ENCODE results near the gene SLC1A4.
"Not testable (repeated sequence)": the region's sequence is repeated elsewhere in the genome, so short reads cannot be mapped to it uniquely, and the experiment has no call there.

SLC1A4 gene

DNA sequence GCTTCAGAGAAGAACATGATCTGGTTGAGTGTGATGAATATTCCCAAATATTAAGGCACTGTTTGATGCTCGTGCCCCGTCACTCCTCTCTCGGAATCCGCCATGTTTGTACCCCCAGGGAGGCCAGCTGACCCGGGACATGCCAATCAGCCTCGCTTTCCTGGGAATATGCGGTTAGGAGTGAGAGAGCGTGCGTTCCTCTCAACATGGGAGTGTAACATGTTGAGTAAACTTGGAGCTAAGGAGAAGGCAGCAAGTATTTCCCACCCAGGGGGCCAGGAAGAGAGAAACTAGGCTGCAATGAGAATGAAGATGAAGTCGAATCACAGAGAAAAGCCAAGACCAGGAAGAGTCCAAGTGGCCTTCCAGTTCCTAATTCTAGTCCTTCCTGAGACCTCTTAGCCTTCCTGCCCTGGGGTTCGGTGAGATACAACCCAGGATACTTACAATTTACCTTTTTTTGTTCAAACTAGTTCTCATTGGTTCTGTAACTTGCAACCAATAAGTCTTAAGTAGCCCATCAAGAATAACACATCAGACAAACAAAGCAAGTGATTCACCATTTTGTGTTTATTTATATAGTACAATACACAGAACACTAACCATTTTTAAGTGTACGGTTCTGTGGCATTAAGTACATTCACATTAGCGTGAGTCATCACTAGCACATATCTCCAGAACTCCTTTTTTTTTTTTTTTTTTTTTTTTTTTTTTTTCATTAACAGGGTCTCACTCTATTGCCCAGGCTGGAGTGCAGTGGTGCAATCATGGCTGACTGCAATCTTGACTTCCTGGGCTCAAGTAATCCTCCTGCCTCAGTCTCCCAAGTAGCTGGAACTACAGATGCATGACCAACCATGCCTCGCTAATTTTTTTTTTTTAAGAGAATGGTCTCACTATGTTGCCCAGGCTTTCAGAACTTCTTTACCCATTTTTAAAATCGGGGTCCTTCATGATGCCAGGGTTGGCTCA lies 36.4 kb upstream of the SLC1A4 start:
- Mint-ChIP-seq H3K36me3 (ENCODE audit: low read depth) (peaks cover 23% of the 10 kb centered on the region), H3K27ac (no peak overlapping the region)
- intact Hi-C loops (cut with micrococcal nuclease), result no loop called here

DNA sequence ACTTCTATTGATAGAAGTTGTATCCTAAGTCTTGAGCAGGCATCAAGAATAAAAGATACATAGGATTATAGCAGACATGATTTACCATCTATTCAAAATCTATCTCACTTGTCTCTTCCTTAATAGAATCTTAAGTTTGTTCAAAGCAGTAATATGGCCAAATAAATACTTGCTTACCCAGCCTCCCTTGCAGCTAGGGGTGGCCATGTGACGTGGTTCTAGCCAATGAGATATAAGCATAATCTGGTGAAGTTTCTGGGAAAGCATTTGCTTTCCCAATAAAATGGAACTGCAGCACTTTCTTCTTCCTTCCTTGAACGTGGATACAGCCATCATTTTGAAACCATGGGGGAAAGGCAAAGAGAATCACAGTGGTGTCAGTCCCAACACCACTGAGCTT lies 33.7 kb upstream of the SLC1A4 start:
- H3K36me3 Mint-ChIP-seq (ENCODE audit: low read depth), result peaks cover 46% of the 10 kb centered on the region
- H3K4me1 Mint-ChIP-seq (ENCODE audit: low read depth), result peaks cover 11% of the 10 kb centered on the region
- no peaks in the 10 kb centered on the region for H3K27me3 Mint-ChIP-seq

More for the DNA sequence above, 36.4 kb upstream of the SLC1A4 start:
- H3K4me1 Mint-ChIP-seq (ENCODE audit: low read depth), result peaks cover 11% of the 10 kb centered on the region
- H3K27me3 Mint-ChIP-seq, result no peaks in the 10 kb centered on the region
- no peak overlapping the region for H3K4me3 Mint-ChIP-seq
- peaks cover 6% of the 10 kb centered on the region for H3K9me3 Mint-ChIP-seq

DNA sequence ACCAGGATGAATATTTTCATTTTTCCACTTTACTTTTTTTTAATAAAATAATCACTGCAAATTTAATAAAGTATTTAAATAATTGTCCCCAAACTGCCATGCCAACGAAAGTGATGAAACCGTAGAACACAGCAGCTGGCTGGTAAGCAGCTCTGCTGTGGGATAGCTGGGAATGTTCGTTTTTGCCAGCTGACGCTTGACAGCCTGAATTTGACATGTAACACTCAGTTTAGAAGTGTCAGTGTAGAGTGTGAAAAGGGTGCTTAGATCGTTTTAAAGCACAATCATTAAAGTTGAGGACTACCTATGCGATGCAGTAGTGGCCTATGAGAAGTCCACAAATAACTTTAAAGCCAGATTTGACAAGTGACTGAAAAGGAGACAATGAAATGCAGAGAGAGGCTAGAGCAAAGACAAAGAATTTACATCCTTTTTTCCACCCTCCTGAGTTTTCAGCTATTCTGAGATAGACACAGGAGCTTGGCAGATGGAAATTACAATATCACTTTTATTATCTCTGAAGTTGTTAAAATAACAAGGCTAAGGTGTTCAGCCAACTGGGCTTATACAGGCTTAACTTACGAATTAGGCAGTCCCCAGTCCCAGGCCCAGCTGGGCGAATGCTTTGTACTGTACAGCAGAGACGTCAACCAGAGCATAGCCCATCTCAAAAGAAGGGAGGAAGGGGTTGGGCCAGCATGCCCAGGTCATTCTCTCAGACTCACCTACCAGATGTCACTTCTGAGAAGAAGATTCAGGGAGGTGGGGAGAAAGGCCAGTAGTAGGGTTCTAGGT lies 31.9 kb upstream of the SLC1A4 start:
- no peaks in the 10 kb centered on the region for H3K27me3 Mint-ChIP-seq
- no peak overlapping the region for H3K27ac Mint-ChIP-seq
- no peaks in the 10 kb centered on the region for H3K4me1 Mint-ChIP-seq (ENCODE audit: low read depth)
- peaks cover 41% of the 10 kb centered on the region for H3K36me3 Mint-ChIP-seq (ENCODE audit: low read depth)
- intact Hi-C loops (cut with micrococcal nuclease), result no loop called here
- H3K9me3 Mint-ChIP-seq, result peaks cover 6% of the 10 kb centered on the region
- no peak overlapping the region for H3K4me3 Mint-ChIP-seq

More for the DNA sequence above, 33.7 kb upstream of the SLC1A4 start:
- Mint-ChIP-seq H3K4me3 (no peak overlapping the region), H3K27ac (no peak overlapping the region), H3K9me3 (peaks cover 6% of the 10 kb centered on the region)
- intact Hi-C loops (cut with micrococcal nuclease), result no loop called here

DNA sequence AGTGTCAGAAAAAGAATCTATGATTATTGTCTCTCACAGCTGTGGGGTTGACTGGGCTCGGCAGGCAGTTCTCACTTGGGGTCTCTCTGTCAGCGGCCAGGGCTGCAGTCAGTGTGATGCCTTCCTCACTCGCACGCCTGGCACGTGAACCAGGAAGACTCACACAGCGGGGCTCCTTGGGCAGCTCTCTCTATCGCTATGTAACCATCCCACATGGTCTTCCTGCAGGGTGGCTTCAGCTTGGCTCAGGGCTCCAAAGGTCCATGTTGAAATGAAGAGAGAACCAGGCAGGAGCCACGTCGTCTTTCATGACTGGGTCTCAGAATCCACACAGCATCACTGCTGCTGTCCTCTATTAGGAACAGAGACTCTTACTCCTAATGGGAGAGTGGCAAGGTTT lies 30.6 kb upstream of the SLC1A4 start:
- peaks cover 6% of the 10 kb centered on the region for H3K9me3 Mint-ChIP-seq
- H3K4me3 Mint-ChIP-seq, result no peak overlapping the region
- intact Hi-C loops (cut with micrococcal nuclease), result no loop called here
- peaks cover 40% of the 10 kb centered on the region for H3K36me3 Mint-ChIP-seq (ENCODE audit: low read depth)
- H3K27me3 Mint-ChIP-seq, result no peaks in the 10 kb centered on the region
- peaks cover 10% of the 10 kb centered on the region for H3K4me1 Mint-ChIP-seq (ENCODE audit: low read depth)
- H3K27ac Mint-ChIP-seq, result no peak overlapping the region

DNA sequence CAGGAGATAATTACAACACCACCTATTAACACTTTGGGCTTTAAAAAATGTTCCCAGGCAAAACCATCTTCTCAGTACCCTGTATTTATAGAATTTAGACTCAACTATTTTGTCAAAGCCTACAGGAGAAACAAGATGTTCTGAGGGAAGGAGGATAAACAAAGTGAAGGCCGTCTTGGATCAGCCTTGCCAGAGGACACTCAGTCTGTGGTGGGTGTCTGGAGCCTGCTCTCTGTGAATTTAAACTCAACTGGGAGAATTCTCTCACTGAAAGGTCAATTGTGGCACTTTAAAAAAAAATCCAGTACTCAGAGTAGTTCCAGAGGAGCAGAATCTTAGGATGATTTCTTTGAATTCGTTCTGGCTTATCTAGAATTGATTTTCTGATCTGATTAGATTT lies 28.4 kb upstream of the SLC1A4 start:
- H3K27me3 Mint-ChIP-seq, result no peaks in the 10 kb centered on the region
- H3K27ac Mint-ChIP-seq, result no peak overlapping the region
- peaks cover under 1% of the 10 kb centered on the region for H3K9me3 Mint-ChIP-seq
- H3K4me3 Mint-ChIP-seq, result no peak overlapping the region
- intact Hi-C loops (cut with micrococcal nuclease), result no loop called here
- H3K4me1 Mint-ChIP-seq (ENCODE audit: low read depth), result peaks cover 12% of the 10 kb centered on the region
- peaks cover 29% of the 10 kb centered on the region for H3K36me3 Mint-ChIP-seq (ENCODE audit: low read depth)

DNA sequence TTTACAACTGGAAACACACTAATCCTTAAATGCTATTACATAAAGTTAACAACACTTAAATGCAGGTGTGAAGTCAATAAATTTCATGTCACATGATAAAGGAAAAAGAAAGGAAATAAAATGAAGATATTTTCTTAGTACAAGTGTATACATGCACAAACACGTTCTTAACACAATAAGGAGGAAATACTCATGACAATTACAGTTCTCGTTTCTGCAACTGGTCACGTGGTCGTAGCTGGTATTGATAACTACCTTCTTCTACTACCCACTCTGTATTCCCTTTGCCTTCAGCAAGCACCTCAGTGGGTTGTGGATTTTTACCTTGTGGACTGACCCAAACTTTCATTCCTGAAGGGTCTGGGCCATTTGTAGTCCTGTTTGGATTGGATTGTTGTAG lies 26.1 kb upstream of the SLC1A4 start:
- H3K9me3 Mint-ChIP-seq; H3K27me3 Mint-ChIP-seq; intact Hi-C loops (cut with micrococcal nuclease); H3K4me3 Mint-ChIP-seq; H3K27ac Mint-ChIP-seq: not testable (repeated sequence)
- Mint-ChIP-seq H3K4me1 (ENCODE audit: low read depth) (peaks cover 18% of the 10 kb centered on the region), H3K36me3 (ENCODE audit: low read depth) (peaks cover 26% of the 10 kb centered on the region)

DNA sequence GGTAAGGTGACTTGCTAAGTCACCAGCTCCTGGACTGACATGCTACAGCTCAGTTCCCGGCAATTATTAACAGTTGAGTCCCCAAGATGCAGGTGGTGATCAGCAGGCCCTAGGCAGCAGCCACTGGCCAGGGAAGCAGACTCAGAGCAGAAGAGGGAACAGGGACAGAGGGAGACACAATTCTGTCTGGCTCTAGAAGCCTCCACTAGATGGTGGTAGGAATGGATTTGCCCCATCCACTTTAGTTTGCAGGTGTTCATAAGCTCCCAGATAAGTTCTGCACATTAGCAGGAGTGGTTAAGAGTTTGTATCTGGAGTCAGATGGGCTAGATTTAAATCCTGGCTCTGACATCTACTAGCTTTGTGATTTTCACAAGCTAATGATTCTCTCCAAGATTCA lies 25.5 kb upstream of the SLC1A4 start:
- no peaks in the 10 kb centered on the region for H3K9me3 Mint-ChIP-seq
- H3K27me3 Mint-ChIP-seq, result peaks cover 5% of the 10 kb centered on the region
- no peak overlapping the region for H3K27ac Mint-ChIP-seq
- H3K4me3 Mint-ChIP-seq, result no peak overlapping the region
- H3K36me3 Mint-ChIP-seq (ENCODE audit: low read depth), result peaks cover 23% of the 10 kb centered on the region
- intact Hi-C loops (cut with micrococcal nuclease), result no loop called here
- peaks cover 18% of the 10 kb centered on the region for H3K4me1 Mint-ChIP-seq (ENCODE audit: low read depth)

DNA sequence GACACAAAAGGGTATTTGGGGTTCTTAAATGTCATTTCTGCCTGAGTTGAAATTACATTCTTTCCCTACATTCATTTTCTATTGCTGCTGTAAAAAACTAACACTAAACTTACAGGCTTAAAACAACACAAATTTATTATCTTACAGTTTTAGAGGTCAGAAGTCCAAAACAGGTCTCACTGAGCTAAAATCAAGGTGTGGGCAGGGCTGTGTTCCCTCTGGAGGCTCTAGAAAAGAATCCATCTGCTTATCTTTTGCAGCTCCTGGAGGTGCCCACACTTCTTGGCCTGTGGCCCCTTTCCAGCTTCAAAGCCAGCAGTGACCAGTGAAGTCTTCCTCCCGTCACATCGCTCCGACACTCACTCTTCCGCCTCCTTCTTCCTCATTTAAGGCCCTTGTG lies 23.2 kb upstream of the SLC1A4 start:
- Mint-ChIP-seq H3K27me3 (peaks cover 8% of the 10 kb centered on the region), H3K4me1 (ENCODE audit: low read depth) (peaks cover 25% of the 10 kb centered on the region), H3K27ac (no peak overlapping the region), H3K9me3 (no peaks in the 10 kb centered on the region), H3K4me3 (no peak overlapping the region), H3K36me3 (ENCODE audit: low read depth) (peaks cover 23% of the 10 kb centered on the region)
- intact Hi-C loops (cut with micrococcal nuclease), result no loop called here

DNA sequence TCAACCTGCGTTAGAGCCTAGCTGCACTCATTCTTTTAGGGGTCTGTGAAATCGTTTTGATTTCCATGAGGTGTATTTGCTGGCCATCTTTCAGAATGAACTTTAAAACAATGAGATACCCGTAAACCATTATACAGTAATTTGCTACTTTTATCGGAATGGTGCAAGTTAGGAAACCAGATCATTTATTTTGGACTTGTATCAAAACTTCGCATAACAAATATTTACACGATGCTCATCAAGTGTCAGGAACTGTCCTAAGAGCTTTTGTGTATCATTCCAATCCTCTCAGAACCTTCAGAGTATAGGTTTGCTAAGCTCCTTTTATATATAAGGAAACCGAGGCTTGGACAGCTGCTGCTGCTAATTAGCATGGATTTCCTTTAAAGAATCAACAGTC lies 22.4 kb upstream of the SLC1A4 start:
- no peaks in the 10 kb centered on the region for H3K9me3 Mint-ChIP-seq
- no peak overlapping the region for H3K4me3 Mint-ChIP-seq
- peaks cover 25% of the 10 kb centered on the region for H3K4me1 Mint-ChIP-seq (ENCODE audit: low read depth)
- H3K27me3 Mint-ChIP-seq, result peaks cover 8% of the 10 kb centered on the region
- H3K27ac Mint-ChIP-seq, result no peak overlapping the region
- intact Hi-C loops (cut with micrococcal nuclease), result no loop called here
- H3K36me3 Mint-ChIP-seq (ENCODE audit: low read depth), result peaks cover 23% of the 10 kb centered on the region

DNA sequence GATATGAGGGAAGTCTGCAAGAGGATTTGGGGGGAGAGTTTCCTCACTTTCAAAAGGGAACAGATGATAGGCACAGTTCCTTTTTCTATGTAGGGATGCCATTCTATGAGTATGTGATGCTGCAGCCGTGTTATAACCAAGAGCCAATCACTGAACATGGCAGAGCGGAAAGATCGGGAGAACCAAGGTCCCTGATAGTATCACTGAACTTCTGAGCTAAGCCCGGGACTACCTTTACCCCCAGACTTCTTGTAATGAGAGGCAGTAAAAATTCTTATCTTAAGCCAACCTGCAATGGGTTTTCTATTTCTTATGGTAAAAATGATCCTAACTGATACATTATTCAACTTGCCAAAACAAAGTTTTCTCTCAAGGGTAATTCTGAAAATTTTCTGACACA lies 21.6 kb upstream of the SLC1A4 start:
- Mint-ChIP-seq H3K4me1 (ENCODE audit: low read depth) (peaks cover 25% of the 10 kb centered on the region), H3K9me3 (no peaks in the 10 kb centered on the region), H3K4me3 (no peak overlapping the region), H3K36me3 (ENCODE audit: low read depth) (peaks cover 23% of the 10 kb centered on the region), H3K27me3 (peaks cover 8% of the 10 kb centered on the region), H3K27ac (no peak overlapping the region)
- intact Hi-C loops (cut with micrococcal nuclease), result no loop called here

DNA sequence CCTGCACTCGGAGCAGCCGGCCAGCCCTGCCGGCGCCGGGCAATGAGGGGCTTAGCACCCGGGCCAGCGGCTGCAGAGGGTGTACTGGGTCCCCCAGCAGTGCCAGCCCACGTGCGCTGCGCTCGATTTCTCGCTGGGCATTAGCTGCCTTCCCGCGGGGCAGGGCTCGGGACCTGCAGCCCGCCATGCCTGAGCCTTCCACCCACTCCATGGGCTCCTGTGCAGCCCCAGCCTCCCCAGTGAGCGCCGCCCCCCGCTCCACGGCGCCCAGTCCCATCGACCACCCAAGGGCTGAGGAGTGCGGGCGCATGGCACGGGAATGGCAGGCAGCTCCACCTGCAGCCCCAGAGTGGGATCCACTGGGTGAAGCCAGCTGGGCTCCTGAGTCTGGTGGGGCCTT lies 20.1 kb upstream of the SLC1A4 start:
- Mint-ChIP-seq H3K4me1 (ENCODE audit: low read depth) (peaks cover 12% of the 10 kb centered on the region), H3K36me3 (ENCODE audit: low read depth) (peaks cover 23% of the 10 kb centered on the region)
- intact Hi-C loops (cut with micrococcal nuclease); H3K27ac Mint-ChIP-seq; H3K4me3 Mint-ChIP-seq; H3K27me3 Mint-ChIP-seq; H3K9me3 Mint-ChIP-seq: not testable (repeated sequence)

DNA sequence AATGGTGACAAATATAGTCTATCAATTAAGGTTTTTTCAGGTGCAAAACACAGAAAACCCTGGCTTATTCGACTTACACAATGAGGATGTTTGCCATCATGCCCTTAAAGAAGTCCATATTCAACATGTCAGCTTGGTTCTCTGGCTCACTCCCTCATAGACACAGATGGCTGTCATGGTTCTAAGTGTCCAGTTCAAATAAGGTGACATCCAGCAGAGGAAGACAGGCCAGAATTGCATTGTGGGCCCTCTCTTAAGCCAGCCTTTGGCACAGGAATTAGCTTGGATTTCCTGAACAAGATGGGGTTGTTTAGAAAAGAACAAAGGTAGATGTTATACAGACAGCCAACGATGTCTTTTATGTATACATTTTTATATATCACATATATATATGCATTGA lies 18.7 kb upstream of the SLC1A4 start:
- Mint-ChIP-seq H3K9me3 (no peaks in the 10 kb centered on the region), H3K36me3 (ENCODE audit: low read depth) (peaks cover 23% of the 10 kb centered on the region), H3K4me1 (ENCODE audit: low read depth) (peaks cover 16% of the 10 kb centered on the region), H3K27ac (no peak overlapping the region), H3K4me3 (no peak overlapping the region), H3K27me3 (peaks cover 8% of the 10 kb centered on the region)
- intact Hi-C loops (cut with micrococcal nuclease), result no loop called here

DNA sequence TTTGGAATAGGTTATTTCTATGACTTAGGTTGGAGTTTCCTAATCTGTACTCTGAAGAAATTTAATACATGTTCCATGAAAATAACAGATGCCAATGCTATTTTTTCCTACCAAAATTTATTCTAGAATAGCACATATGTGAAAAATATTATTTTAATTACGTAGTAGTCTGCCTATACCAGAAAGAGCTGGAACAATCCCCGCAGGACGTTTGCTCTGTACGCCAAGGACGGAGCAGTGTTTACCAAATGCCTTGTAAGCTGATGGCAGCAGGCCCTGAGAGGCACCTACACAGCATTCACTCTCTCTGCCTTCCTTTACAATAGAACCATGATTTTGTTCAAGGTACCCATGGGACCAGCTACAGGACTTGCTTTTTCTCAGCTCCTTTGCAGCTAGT lies 16.8 kb upstream of the SLC1A4 start:
- no peak overlapping the region for H3K27ac Mint-ChIP-seq
- H3K4me3 Mint-ChIP-seq, result no peak overlapping the region
- intact Hi-C loops (cut with micrococcal nuclease), result no loop called here
- no peaks in the 10 kb centered on the region for H3K9me3 Mint-ChIP-seq
- H3K36me3 Mint-ChIP-seq (ENCODE audit: low read depth), result peaks cover 18% of the 10 kb centered on the region
- peaks cover 5% of the 10 kb centered on the region for H3K27me3 Mint-ChIP-seq
- H3K4me1 Mint-ChIP-seq (ENCODE audit: low read depth), result peaks cover 13% of the 10 kb centered on the region

DNA sequence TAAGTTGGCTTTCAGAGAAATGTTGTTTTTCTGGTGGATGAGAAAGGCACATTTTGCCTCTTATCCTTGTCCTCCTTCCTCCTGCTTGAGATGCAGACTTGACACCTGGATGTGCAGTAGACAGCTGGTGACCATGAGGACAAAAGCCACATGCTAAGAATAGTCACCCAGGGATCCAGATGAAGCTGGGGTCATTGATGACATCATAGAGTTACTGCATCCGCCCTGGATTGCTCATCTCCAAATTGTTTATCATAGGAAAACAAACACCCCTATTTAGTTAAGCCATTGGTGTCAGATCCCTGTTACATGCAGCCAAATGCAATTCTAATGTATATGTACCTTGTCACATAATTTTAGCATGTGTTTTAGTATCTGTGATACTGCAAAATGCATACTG lies 16.3 kb upstream of the SLC1A4 start:
- Mint-ChIP-seq H3K9me3 (no peaks in the 10 kb centered on the region), H3K4me3 (no peak overlapping the region), H3K4me1 (ENCODE audit: low read depth) (peaks cover 12% of the 10 kb centered on the region), H3K36me3 (ENCODE audit: low read depth) (peaks cover 18% of the 10 kb centered on the region), H3K27me3 (peaks cover 5% of the 10 kb centered on the region), H3K27ac (no peak overlapping the region)
- intact Hi-C loops (cut with micrococcal nuclease), result no loop called here
